Measurements from ENCODE around the gene C4orf36.
"Not testable (repeated sequence)": the region's sequence is repeated elsewhere in the genome, so short reads cannot be mapped to it uniquely, and the experiment has no call there.

Gene C4orf36

DNA sequence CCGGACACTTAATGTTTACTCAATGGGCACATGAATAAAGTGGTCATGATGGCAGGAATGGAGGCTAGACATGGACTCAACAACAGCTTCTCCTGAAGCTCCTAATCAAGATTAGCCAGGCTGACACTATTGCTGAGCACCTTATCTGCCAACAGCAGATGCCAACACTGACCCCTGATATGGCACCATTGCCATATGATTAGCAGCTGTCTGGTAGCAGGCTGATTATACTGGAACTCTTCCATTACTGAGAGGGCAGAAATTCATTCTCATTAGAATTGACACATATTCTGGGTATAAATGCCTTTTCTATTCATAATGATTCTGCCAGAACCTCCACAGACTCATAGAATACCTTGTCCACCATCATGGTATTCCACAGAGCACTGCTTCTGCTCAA, 24.2 kb upstream of the C4orf36 start:
- DNase-seq (ENCODE audit: low read depth) = no peak

- no peak for DNase-seq (ENCODE audit: low read depth)
Measured at GRCh38 chr4:86910820-86911684, 18.8 kb upstream of the C4orf36 start.

GRCh38 chr4:86910369-86910768, 18.1 kb upstream of the C4orf36 start:
- DNase-seq (ENCODE audit: low read depth) = no peak

DNA sequence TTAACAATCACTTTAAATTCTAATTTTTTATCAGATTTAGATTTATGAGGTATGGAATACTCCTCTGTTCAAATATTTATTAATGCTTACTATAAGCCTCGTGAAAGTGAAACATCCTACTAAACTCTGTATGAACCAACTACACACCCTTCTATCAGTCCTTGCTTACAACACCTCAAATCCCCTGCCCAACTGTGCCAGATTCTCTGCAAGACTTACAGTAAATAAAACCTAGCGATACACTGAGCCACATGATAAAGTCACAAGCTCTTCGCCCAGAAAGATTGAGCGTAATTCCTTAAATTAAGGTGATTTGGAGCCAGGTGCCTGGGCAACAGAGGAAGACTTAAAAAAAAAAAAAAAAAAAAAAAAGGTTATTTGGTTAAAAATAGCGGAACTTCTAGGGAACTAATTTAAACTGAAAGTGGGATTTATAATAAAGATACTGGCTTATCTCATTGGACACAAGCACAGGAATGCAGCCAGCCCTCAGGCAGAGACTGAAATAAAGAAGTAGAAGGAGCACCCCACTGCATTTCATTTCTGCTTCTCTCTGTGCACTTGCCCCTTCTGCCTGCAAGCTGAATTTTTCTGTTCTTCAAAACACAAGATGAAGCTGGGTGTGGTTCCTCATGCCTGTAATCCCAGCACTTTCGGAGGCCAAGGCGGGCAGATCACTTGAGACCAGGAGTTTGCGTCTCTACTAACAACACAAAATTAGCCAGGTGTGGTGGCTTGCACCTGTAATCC, 17.5 kb upstream of the C4orf36 start:
- DNase-seq (ENCODE audit: low read depth) = no peak

DNA sequence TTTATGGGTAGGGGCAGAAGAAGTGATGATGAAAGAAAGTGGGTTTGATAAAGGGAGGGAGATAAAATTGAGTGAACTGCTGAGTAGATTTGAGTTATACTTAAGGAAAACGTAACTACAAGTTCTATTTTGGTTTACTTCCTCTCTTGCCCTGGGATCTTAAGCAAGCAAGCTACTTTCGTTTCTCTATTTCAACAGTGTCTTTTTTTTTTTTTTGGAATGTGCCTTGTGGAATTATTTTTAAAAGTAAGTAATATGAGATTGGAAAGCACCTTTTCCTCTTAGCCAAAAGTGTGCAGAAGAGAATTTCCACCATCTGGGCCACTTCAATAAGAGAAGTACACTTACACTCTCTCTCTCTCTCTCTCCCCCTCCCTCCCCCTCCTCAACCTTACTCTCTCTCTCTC, 16.0 kb upstream of the C4orf36 start:
- no peak for DNase-seq (ENCODE audit: low read depth)

DNA sequence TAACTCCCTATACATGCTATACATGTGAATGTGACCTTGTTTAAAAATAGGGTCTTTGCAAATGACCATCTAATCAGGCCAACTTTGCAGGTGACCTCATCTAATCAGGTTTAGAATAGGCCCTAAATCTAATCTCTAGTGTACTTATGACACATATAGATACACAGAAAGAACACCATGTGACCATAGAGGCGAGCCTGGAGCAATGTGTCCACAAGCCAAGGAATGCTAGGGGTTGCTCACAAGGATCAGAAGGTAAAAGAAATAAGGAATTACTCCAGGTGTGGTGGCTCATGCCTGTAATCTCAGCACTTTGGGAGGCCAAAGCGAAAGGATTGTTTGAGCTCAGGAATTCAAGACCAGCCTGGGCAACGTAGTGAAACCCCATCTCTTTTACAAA, 9.6 kb upstream of the C4orf36 start:
- no peak for DNase-seq (ENCODE audit: low read depth)

DNA sequence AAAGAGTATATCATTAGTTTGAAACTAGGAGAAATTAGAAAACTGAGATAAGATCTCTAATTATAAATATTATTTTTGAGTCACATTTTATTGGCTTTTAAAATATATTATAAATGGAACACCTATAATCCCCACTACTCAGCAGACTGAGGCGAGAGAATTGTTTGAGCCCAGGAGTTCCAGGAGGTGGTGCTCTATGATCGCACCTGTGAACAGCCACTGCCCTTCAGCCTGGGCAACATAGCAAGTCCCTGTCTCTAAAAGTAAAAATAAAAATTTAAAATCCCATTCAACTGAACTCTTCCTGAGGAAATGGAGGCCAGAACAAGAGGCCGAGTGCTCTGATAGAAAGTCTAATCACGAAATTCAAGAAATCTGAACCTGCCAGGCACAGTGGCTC, 6.3 kb upstream of the C4orf36 start:
- DNase-seq (ENCODE audit: low read depth) = no peak

DNA sequence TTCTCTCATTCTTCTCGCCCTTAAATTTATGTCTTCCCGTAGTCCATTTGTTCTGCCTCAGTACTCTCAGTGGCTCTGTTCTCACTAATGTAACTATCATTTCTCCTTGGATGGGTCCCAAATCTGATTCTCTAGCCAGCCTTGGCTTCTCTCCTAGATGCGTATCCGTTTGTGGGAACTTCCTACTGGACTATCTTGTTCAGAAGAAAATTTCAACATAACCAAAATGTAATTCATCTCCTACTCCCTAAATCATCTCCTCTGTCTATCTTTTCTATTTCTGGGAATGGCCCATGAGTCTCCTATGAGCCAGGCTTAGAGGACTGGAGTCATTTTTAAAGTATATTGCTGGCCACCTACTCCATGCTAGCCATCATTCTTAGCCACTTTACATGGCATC, 4.4 kb upstream of the C4orf36 start:
- DNase-seq (ENCODE audit: low read depth) = no peak

DNA sequence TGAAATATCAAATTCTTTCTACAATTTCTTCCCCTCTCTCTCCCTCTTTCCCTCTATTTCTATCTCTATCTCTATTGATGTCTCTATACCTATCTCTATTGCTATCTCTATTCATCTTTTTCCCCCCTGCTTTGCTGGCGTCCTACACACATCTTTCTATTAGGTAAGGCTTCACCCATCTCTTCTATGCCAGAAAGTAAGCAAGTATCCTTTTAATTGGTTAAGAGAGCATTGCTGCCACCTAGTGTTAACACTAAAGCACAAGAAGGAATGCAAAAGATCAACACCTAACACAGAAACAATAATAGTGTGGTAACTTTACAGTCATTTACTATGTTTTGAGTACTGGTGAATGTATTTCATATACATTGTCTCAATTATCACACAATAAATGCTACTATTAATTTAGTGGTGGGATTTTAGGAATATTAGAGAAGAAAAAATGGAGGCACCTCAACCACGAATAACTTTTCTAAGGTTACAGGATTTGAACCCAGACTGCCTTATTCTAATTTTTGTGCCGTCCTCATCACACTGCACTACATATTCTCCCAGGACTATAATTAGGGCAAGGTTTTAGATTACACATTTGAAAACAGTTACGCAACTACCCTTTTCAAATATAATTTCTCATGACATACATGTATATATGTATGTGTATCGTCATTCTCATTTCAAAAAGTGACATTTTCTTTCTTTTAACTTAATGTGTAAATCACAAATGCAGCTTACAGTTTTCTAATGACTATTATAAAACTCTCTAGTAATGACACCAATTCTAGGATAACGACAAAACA, 3.7 kb upstream of the C4orf36 start:
- DNase-seq (ENCODE audit: low read depth) = peak; percentile 38

- no peak for DNase-seq (ENCODE audit: low read depth)
Measured at GRCh38 chr4:86894455-86894854, 2.2 kb upstream of the C4orf36 start.

GRCh38 chr4:86893136-86893535, 914 bp upstream of the C4orf36 start:
- DNase-seq (ENCODE audit: low read depth) = no peak

- DNase-seq (ENCODE audit: low read depth) = no peak
Measured at GRCh38 chr4:86892636-86892960, 376 bp upstream of the C4orf36 start.

GRCh38 chr4:86890790-86891189, 1.4 kb downstream of the C4orf36 start:
- DNase-seq (ENCODE audit: low read depth) = no peak

- no peak for DNase-seq (ENCODE audit: low read depth)
Measured at GRCh38 chr4:86879641-86880040, 12.6 kb downstream of the C4orf36 start.

- no peak for DNase-seq (ENCODE audit: low read depth)
Measured at GRCh38 chr4:86878640-86879039, 13.6 kb downstream of the C4orf36 start.

- DNase-seq (ENCODE audit: low read depth) = no peak
Measured at GRCh38 chr4:86876894-86877685, 15.1 kb downstream of the C4orf36 start.

- DNase-seq (ENCODE audit: low read depth) = not testable (repeated sequence)
Measured at GRCh38 chr4:86875436-86875835, 16.8 kb downstream of the C4orf36 start.

- no peak for DNase-seq (ENCODE audit: low read depth)
Measured at GRCh38 chr4:86872135-86872534, 20.1 kb downstream of the C4orf36 start.

DNA sequence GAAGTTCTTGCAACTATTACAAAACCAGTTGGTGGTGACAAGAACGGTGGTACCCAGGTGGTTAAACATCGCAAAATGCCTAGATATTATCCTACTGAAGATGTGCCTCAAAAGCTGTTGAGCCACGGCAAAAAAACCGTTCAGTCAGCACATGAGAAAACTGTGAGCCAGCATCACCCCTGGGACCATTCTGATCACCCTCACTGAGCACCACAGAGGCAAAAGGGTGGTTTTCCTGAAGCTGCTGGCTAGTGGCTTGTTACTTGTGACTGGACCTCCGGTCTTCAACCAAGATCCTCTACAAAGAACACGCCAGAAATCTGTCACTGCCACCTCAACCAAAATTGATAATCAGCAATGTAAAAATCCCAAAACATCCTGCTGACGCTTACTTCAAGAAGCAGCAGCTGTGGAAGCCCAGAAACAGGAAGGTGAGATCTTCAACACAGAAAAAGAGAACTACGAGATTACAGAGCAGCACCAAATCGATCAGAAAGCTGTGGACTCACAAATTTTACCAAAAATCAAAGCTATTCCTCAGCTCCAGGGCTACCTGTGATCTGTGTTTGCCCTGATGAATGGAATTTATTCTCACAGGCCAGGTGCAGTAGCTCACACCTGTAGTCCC, 21.7 kb downstream of the C4orf36 start:
- DNase-seq (ENCODE audit: low read depth) = no peak

- no peak for DNase-seq (ENCODE audit: low read depth)
Measured at GRCh38 chr4:86857341-86858052, 34.7 kb downstream of the C4orf36 start.

GRCh38 chr4:86856896-86857295, 35.3 kb downstream of the C4orf36 start:
- no peak for DNase-seq (ENCODE audit: low read depth)
